ENCODE results near the gene AAR2.

The AAR2 gene

GRCh38 chr20:36235892-36236785 lies at the start of gene AAR2:
Gene AAR2 (plus strand): TSS chr20:36236478. CDS start chr20:36239869, 3,391 bp downstream.
- peak; percentile 72 for DNase-seq

DNA sequence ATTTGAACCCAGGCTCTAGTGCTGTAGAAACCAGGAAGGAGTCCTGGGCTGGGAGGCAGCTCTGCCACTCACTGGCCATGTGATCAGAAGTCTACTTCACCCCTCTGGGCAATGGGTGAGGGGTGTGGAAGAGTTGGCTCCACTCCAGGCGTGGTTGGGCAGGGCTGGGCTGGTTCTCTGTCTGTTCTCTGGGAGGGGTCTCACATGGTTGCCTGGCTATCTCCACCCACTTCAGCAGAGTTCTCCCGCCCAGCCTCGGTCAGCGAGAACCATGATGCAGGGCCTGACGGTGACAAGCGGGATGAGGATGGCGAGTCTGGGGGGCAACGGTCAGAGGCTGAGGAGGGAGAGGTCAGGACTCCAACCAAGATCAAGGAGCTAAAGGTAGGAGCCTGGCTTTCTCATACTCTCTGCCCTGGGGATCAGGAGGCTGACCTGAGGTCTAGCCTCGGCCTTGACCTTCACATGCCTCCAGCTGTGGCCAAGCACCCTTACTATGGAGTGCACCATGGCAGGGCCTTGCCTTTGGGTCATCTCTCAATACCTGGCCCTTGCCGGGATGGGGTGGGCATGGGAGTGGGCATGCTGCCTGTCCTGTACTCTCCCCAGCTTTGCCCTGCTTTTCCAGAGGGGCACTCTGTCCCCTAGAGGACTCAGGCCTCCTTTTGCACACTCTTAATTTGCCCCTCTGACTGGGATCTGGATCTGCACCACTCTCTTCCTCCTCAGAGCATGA lies 42.1 kb upstream of the AAR2 start:
- no peak for DNase-seq

DNA sequence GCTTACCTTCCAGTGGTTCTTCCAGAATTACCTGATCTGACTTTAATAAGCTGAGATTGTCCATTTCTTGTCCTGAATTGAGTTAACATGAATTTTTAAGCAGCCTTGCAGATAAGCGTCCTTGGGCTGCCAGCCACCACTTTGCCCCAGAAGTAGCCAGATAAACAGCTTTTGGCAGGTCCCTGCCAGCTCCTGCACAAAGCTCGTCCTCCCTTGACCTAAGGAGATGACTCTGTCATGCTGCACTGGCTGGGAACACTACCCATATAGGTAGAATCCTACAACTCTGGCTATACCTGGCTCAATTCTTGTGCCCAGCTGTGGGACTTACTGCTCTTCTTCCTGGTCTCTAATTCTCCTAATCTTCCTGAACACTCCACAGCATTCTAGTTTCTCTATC lies 39.6 kb upstream of the AAR2 start:
- no peak for DNase-seq

DNA sequence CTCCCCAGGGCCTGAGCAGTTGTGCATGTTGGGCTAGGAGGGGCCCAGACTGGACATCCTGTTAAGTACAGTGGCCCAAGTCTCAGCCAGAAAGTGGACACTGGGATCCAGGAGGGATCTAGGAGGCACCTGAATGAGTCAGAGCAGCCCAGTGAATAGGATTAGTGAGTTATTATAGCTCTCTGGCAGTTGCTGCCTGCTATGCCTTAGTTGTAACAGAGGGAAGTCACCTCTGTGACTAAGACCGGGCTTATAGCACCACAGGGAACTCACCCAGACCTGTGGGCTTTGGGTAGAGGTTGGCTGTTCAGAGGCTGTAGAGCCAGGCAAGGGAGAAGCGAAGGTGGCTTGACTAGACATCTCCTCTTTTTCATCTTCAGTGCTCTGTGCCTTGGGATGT lies 39.0 kb upstream of the AAR2 start:
- DNase-seq = no peak

- DNase-seq = peak; percentile 53
Observed at GRCh38 chr20:36199345-36200257, 36.7 kb upstream of the AAR2 start.

GRCh38 chr20:36200451-36200850 lies 35.8 kb upstream of the AAR2 start:
- DNase-seq = no peak

GRCh38 chr20:36201198-36201597 lies 35.1 kb upstream of the AAR2 start:
- DNase-seq = no peak

DNA sequence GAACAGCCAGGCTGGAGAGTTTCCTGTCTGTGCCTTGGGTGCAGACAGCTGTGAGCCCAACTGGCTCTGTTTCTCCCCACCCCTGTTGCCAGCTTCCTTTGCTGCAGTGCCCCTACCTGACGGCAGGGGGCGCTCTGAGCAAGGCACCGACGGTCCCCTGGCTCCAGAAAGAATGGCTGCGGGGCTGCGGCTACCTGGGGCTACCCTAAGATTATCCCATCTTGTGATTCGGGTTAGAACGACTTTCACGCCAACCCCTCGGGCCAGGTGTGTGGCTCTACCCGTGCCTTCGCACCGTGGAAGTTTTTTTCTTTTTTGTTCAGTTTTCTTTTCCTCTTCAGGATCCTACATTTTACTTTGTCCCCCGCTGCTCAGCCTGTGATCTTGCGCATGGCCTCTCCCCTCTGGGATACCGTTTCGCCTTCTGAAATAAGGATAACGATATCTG lies 33.4 kb upstream of the AAR2 start:
- DNase-seq = peak; percentile 68

DNA sequence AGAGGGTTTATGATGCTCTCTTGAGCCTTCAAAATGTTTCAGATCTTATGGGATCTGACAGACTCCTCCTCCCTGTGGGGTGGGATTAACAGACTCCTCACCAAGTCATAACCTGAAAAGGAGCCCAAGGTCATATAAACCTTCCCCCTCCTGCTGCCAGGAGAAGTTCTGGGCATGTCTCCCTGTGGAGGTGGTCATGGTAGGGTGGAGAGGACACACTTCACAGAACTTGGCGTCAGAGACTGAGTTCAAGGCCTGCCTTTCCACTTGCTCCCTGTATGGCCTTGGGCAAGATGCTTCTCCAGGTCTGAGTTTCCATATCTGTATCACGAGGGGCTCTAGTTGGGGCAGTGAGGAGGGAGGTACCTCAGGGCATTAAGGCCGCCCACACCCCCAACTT lies 32.4 kb upstream of the AAR2 start:
- DNase-seq = no peak

GRCh38 chr20:36205026-36205425 lies 31.3 kb upstream of the AAR2 start:
- no peak for DNase-seq

DNA sequence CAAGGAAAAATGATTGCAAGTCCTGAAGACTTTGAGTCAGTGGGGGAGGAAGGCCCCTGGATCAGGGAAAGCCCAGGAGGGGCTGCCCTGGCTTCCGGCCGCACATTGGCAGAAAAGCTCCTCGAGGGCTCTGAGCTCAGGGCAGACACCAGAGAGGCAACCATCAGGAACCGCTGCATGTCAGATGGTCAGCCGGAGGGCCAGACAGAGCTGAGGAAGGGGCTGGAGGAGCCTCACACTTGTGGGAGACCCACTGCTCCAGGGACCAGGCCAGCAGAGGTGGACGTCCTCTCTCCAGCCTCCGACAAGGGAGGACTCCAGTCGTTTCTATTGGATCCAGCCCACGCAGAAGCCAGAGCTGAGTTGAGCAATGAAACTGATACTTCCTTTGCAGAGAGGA lies 30.2 kb upstream of the AAR2 start:
- no peak for DNase-seq

- no peak for DNase-seq
Observed at GRCh38 chr20:36206641-36207040, 29.6 kb upstream of the AAR2 start.

- no peak for DNase-seq
Observed at GRCh38 chr20:36207602-36208001, 28.7 kb upstream of the AAR2 start.

DNA sequence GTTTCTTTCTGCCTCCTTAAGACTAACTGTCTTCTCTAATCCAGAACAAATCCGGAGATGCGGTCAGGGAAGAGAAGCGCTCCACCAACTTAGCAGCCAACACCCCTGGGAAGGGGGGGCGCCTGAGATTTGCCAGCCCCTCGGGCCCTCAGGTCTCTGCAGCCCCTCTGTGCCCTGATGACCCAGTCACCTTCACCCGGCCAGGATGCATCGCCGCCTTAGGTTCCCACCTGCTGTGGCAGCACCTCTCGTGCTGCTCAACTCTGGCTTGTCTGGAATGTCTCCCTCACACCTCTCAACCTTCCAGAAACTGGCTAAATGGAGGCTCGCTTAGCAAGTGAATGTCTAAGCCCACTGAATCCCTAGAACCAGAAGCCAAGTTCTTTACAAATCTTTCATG lies 28.0 kb upstream of the AAR2 start:
- DNase-seq = no peak

GRCh38 chr20:36210436-36211021 lies 25.7 kb upstream of the AAR2 start:
- no peak for DNase-seq

GRCh38 chr20:36213362-36213761 lies 22.9 kb upstream of the AAR2 start:
- no peak for DNase-seq

DNA sequence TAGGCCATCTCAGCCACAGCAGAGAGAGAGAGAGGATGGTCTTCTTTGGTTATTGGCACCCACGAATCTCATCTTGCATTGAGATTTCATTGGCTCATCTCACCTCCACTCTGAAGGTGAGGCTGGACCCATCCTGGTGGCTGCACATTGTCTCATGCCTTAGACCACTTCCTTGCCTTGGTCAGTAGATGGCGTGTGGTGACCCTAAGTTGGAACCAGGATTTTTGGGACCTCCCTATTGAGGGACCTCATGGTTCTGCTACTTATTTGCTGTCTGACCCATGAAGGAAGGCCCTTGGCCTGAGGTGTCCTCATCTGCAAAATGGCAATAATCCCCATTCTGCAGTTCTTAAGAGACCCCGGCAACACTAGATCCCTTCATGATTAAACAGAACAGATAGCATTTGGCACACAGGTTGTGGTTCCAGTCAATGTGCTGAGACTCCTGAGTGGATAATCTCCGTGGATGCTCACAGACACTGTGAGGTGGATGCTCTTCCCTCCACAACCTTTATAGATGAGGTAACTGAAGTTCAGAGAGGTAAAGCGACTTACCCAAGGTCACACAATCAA lies 21.5 kb upstream of the AAR2 start:
- DNase-seq = no peak

GRCh38 chr20:36215778-36216177 lies 20.5 kb upstream of the AAR2 start:
- DNase-seq = no peak

- DNase-seq = no peak
Observed at GRCh38 chr20:36216314-36217025, 19.8 kb upstream of the AAR2 start.

GRCh38 chr20:36217226-36217625 lies 19.1 kb upstream of the AAR2 start:
- no peak for DNase-seq

- no peak for DNase-seq
Observed at GRCh38 chr20:36218380-36219064, 17.8 kb upstream of the AAR2 start.
